ENCODE measurements around the gene B3GNT3. TPM values are rescaled to one million over a fixed set of nuclear protein-coding genes. Genes with fewer than 3 reads are reported as not detected.

Gene B3GNT3
- total and polyA plus RNA-seq, 2 of the 13 experiments (the other 11 are each of a cell fraction or from before 2014, with no cell fraction given) = 0.86 to 4.0 TPM

DNA sequence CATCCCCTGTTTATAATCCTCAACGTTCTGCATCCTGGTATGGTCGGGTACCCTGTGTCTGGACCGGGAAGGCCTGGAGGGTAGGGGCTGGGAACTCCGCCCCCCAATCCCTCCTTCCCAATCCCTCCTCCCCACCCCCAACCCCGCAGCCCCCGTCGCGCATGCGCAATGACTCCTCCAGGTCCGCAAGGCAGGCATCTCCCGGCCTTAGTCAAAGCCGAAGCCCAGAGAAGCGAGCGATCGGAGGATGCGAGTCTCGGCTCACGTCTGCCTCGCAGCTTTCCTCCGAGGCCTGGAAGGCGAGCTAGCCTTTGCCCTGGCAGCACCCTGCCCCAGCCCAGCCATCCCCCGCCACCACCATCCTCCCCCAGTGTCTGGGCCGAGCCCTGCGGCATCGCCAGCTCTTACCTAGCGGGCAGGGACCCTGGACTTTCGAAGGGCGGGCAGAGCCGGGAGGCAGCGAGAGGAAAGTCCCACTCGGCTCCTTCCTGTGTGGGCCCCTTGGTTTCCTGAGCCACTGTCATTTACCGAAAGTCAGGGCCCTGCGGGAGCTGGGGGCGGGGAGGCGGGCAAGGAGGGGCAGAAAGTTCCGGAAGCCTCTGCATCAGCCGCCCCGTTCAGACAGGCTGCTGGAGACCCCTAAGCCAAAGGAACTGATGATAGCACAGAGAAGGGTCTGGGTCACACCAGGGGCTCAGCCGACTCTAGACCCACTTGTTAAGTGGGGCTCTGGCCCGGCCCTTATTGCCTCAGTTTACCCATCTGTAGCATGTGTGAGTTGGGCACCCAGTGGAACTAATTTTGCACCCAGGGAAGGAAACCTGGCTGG lies 52.8 kb downstream of the B3GNT3 start, which contains the start of gene JAK3 (continued):
- TF ChIP-seq ZNF550 (CRISPR knock-in tag; IDR thresholded peaks at IDR 0.05; ENCODE audit: borderline replicate concordance) (no peak), U2AF1 (optimal IDR thresholded peaks at IDR 0.05; ENCODE audit: low read depth, low read length) (no peak), ZNF24 (IDR thresholded peaks at IDR 0.05) (no peak), ZNF761 (CRISPR knock-in tag; conservative IDR thresholded peaks at IDR 0.05) (no peak; the same call in 1 of the 2 replicates), ZNF251 (CRISPR knock-in tag; IDR thresholded peaks at IDR 0.05) (no peak), PHF21A (CRISPR knock-in tag; IDR thresholded peaks at IDR 0.05) (peak; percentile 38; the same call in 1 of the 2 replicates), ZSCAN12 (CRISPR knock-in tag; IDR thresholded peaks at IDR 0.05) (no peak), ZNF34 (CRISPR knock-in tag; IDR thresholded peaks at IDR 0.05; ENCODE audit: borderline replicate concordance) (no peak), GFI1 (CRISPR knock-in tag; IDR thresholded peaks at IDR 0.05; ENCODE audit: borderline replicate concordance) (no peak), IKZF1 (IDR thresholded peaks at IDR 0.05) (no peak), NKX3-1 (CRISPR knock-in tag; IDR thresholded peaks at IDR 0.05) (no peak), BCL6 (CRISPR knock-in tag; IDR thresholded peaks at IDR 0.05) (no peak), FOXK1 (CRISPR knock-in tag; IDR thresholded peaks at IDR 0.05; ENCODE audit: borderline replicate concordance, low read depth) (no peak), ZNF547 (CRISPR knock-in tag; IDR thresholded peaks at IDR 0.05) (0 out of 2 replicates have a peak, but pooled peaks have one; percentile 60), ZNF670 (CRISPR knock-in tag; IDR thresholded peaks at IDR 0.05; ENCODE audit: borderline replicate concordance) (no peak)
- TF ChIP-seq, protein P1, sequence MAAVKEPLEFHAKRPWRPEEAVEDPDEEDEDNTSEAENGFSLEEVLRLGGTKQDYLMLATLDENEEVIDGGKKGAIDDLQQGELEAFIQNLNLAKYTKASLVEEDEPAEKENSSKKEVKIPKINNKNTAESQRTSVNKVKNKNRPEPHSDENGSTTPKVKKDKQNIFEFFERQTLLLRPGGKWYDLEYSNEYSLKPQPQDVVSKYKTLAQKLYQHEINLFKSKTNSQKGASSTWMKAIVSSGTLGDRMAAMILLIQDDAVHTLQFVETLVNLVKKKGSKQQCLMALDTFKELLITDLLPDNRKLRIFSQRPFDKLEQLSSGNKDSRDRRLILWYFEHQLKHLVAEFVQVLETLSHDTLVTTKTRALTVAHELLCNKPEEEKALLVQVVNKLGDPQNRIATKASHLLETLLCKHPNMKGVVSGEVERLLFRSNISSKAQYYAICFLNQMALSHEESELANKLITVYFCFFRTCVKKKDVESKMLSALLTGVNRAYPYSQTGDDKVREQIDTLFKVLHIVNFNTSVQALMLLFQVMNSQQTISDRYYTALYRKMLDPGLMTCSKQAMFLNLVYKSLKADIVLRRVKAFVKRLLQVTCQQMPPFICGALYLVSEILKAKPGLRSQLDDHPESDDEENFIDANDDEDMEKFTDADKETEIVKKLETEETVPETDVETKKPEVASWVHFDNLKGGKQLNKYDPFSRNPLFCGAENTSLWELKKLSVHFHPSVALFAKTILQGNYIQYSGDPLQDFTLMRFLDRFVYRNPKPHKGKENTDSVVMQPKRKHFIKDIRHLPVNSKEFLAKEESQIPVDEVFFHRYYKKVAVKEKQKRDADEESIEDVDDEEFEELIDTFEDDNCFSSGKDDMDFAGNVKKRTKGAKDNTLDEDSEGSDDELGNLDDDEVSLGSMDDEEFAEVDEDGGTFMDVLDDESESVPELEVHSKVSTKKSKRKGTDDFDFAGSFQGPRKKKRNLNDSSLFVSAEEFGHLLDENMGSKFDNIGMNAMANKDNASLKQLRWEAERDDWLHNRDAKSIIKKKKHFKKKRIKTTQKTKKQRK (IDR thresholded peaks at IDR 0.05; ENCODE audit: low read length) = no peak
- TF ChIP-seq, protein P2, sequence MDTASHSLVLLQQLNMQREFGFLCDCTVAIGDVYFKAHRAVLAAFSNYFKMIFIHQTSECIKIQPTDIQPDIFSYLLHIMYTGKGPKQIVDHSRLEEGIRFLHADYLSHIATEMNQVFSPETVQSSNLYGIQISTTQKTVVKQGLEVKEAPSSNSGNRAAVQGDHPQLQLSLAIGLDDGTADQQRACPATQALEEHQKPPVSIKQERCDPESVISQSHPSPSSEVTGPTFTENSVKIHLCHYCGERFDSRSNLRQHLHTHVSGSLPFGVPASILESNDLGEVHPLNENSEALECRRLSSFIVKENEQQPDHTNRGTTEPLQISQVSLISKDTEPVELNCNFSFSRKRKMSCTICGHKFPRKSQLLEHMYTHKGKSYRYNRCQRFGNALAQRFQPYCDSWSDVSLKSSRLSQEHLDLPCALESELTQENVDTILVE (CRISPR knock-in tag; IDR thresholded peaks at IDR 0.05) = no peak
- TF ChIP-seq, protein P3, sequence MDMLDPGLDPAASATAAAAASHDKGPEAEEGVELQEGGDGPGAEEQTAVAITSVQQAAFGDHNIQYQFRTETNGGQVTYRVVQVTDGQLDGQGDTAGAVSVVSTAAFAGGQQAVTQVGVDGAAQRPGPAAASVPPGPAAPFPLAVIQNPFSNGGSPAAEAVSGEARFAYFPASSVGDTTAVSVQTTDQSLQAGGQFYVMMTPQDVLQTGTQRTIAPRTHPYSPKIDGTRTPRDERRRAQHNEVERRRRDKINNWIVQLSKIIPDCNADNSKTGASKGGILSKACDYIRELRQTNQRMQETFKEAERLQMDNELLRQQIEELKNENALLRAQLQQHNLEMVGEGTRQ (IDR thresholded peaks at IDR 0.05; ENCODE audit: low read depth, low read length) = no peak
- TF ChIP-seq, protein P3 (CRISPR knock-in tag; IDR thresholded peaks at IDR 0.05; ENCODE audit: borderline replicate concordance) = peak; percentile 33; the same call in 1 of the 2 replicates
- TF ChIP-seq, protein P4, sequence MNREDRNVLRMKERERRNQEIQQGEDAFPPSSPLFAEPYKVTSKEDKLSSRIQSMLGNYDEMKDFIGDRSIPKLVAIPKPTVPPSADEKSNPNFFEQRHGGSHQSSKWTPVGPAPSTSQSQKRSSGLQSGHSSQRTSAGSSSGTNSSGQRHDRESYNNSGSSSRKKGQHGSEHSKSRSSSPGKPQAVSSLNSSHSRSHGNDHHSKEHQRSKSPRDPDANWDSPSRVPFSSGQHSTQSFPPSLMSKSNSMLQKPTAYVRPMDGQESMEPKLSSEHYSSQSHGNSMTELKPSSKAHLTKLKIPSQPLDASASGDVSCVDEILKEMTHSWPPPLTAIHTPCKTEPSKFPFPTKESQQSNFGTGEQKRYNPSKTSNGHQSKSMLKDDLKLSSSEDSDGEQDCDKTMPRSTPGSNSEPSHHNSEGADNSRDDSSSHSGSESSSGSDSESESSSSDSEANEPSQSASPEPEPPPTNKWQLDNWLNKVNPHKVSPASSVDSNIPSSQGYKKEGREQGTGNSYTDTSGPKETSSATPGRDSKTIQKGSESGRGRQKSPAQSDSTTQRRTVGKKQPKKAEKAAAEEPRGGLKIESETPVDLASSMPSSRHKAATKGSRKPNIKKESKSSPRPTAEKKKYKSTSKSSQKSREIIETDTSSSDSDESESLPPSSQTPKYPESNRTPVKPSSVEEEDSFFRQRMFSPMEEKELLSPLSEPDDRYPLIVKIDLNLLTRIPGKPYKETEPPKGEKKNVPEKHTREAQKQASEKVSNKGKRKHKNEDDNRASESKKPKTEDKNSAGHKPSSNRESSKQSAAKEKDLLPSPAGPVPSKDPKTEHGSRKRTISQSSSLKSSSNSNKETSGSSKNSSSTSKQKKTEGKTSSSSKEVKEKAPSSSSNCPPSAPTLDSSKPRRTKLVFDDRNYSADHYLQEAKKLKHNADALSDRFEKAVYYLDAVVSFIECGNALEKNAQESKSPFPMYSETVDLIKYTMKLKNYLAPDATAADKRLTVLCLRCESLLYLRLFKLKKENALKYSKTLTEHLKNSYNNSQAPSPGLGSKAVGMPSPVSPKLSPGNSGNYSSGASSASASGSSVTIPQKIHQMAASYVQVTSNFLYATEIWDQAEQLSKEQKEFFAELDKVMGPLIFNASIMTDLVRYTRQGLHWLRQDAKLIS (CRISPR knock-in tag; IDR thresholded peaks at IDR 0.05) = no peak

All from HepG2 (cell line).